ENCODE results near the gene LRRFIP1. TPM values are rescaled to one million over a fixed set of nuclear protein-coding genes. Genes with fewer than 3 reads are reported as not detected.

Gene LRRFIP1
- total and polyA plus RNA-seq, 2 of the 13 experiments (the other 11 are each of a cell fraction or from before 2014, with no cell fraction given): 15.9 to 40.5 TPM

- TF ChIP-seq TBX3 (IDR thresholded peaks at IDR 0.05; ENCODE audit: borderline replicate concordance): no peak
- TF ChIP-seq CCAR2 (optimal IDR thresholded peaks at IDR 0.05; ENCODE audit: low read depth, low read length): no peak
- TF ChIP-seq, protein P1, sequence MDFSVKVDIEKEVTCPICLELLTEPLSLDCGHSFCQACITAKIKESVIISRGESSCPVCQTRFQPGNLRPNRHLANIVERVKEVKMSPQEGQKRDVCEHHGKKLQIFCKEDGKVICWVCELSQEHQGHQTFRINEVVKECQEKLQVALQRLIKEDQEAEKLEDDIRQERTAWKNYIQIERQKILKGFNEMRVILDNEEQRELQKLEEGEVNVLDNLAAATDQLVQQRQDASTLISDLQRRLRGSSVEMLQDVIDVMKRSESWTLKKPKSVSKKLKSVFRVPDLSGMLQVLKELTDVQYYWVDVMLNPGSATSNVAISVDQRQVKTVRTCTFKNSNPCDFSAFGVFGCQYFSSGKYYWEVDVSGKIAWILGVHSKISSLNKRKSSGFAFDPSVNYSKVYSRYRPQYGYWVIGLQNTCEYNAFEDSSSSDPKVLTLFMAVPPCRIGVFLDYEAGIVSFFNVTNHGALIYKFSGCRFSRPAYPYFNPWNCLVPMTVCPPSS (IDR thresholded peaks at IDR 0.05): no peak
- no peak for TF ChIP-seq PLSCR1 (CRISPR knock-in tag; IDR thresholded peaks at IDR 0.05; ENCODE audit: borderline replicate concordance)
- TF ChIP-seq ZNF207 (IDR thresholded peaks at IDR 0.05; ENCODE audit: borderline replicate concordance): no peak
- no peak for TF ChIP-seq RFX1 (IDR thresholded peaks at IDR 0.05)
- TF ChIP-seq ZFAT (CRISPR knock-in tag; conservative IDR thresholded peaks at IDR 0.05): no peak
- 0 out of 2 replicates have a peak, but pooled peaks have one; percentile 52 for TF ChIP-seq MIXL1 (CRISPR knock-in tag; IDR thresholded peaks at IDR 0.05)
- peak; percentile 30; the same call in 1 of the 2 replicates for TF ChIP-seq ZBTB49 (CRISPR knock-in tag; IDR thresholded peaks at IDR 0.05; ENCODE audit: borderline replicate concordance)
- TF ChIP-seq ZNF460 (CRISPR knock-in tag; IDR thresholded peaks at IDR 0.05; ENCODE audit: borderline replicate concordance): no peak
- no peak for TF ChIP-seq CHCHD3 (CRISPR knock-in tag; IDR thresholded peaks at IDR 0.05)
- TF ChIP-seq TFE3 (CRISPR knock-in tag; IDR thresholded peaks at IDR 0.05): no peak
- no peak for TF ChIP-seq ZFYVE20 (CRISPR knock-in tag; IDR thresholded peaks at IDR 0.05; ENCODE audit: borderline replicate concordance, low read depth)
- no peak for TF ChIP-seq HNRNPLL (IDR thresholded peaks at IDR 0.05; ENCODE audit: low read depth, low read length, poor library complexity, severe bottlenecking)
- no peak for TF ChIP-seq ZNF772 (CRISPR knock-in tag; IDR thresholded peaks at IDR 0.05)
- peak; percentile 71 for TF ChIP-seq PPARG (CRISPR knock-in tag; conservative IDR thresholded peaks at IDR 0.05)
- TF ChIP-seq ZNF432 (CRISPR knock-in tag; IDR thresholded peaks at IDR 0.05; ENCODE audit: borderline replicate concordance): no peak
- 0 out of 2 replicates have a peak, but pooled peaks have one; percentile 26 for TF ChIP-seq ZNF557 (CRISPR knock-in tag; IDR thresholded peaks at IDR 0.05)
- no peak for TF ChIP-seq MATR3 (CRISPR knock-in tag; IDR thresholded peaks at IDR 0.05)
- TF ChIP-seq, protein P2, sequence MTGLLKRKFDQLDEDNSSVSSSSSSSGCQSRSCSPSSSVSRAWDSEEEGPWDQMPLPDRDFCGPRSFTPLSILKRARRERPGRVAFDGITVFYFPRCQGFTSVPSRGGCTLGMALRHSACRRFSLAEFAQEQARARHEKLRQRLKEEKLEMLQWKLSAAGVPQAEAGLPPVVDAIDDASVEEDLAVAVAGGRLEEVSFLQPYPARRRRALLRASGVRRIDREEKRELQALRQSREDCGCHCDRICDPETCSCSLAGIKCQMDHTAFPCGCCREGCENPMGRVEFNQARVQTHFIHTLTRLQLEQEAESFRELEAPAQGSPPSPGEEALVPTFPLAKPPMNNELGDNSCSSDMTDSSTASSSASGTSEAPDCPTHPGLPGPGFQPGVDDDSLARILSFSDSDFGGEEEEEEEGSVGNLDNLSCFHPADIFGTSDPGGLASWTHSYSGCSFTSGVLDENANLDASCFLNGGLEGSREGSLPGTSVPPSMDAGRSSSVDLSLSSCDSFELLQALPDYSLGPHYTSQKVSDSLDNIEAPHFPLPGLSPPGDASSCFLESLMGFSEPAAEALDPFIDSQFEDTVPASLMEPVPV (CRISPR knock-in tag; IDR thresholded peaks at IDR 0.05): no peak
- no peak for TF ChIP-seq ZNF513 (CRISPR knock-in tag; conservative IDR thresholded peaks at IDR 0.05)
- no peak for TF ChIP-seq ZNF570 (CRISPR knock-in tag; IDR thresholded peaks at IDR 0.05; ENCODE audit: borderline replicate concordance)
These were observed 114.8 kb downstream of the LRRFIP1 start (continued) for GRCh38 chr2:237742191-237742590.

Data from HepG2 (cell line).